Mesothelial cell of epicardium (in vitro differentiated cells): ENCODE data around the gene MORC2. TPM values are rescaled to one million over a fixed set of nuclear protein-coding genes. Genes with fewer than 3 reads are reported as not detected.

ENCODE experiments used
- DNase-seq, 2 experiments: peaks; one replicate each; pipeline ENCODE4 v3.0.0; 2021; ENCODE audit warnings: low spot score in 2 of 2; ENCODE audit not compliant: unreplicated experiment in 2 of 2
- H3K27ac Mint-ChIP-seq: 2 replicates; pipeline ENCODE4 v1.8.0; 2021; ENCODE audit warnings: mixed read lengths
- H3K27me3 Mint-ChIP-seq: 2 replicates; pipeline ENCODE4 v1.8.0; 2021; ENCODE audit warnings: low read depth, mixed read lengths
- H3K36me3 Mint-ChIP-seq: 2 replicates; pipeline ENCODE4 v1.8.0; 2021; ENCODE audit warnings: mixed read lengths
- H3K4me1 Mint-ChIP-seq: 2 replicates; pipeline ENCODE4 v1.8.0; 2021; ENCODE audit warnings: mixed read lengths
- H3K4me3 Mint-ChIP-seq: 2 replicates; pipeline ENCODE4 v1.8.0; 2021; ENCODE audit warnings: mild to moderate bottlenecking, moderate library complexity, mixed read lengths
- H3K9me3 Mint-ChIP-seq: 2 replicates; pipeline ENCODE4 v1.8.0; 2021; ENCODE audit warnings: mixed read lengths
- CTCF ChIP-seq: fragments of 200-600 bp; sonication (generic); IDR thresholded peaks from one replicate; pipeline ENCODE4 v1.5.0; 2021; ENCODE audit warnings: antibody characterized with exemption; ENCODE audit not compliant: unreplicated experiment
- total RNA-seq: library from RNA; stranded (reverse); gene quantifications from 3 replicates; pipeline ENCODE4 v1.2.1, GENCODE V29; 2021

Gene MORC2
- total RNA-seq, 1 donor from 2014 or later = 45.1 TPM

GRCh38 chr22:30879415-30879797 lies 89.2 kb downstream of the MORC2 start:
- TF ChIP-seq CTCF = no peak
- H3K9me3 Mint-ChIP-seq = no peaks in the 10 kb centered on the region
- peak overlapping the region; percentile 85 for H3K27ac Mint-ChIP-seq
- H3K36me3 Mint-ChIP-seq = no peaks in the 10 kb centered on the region
- peaks cover 51% of the 10 kb centered on the region for H3K4me1 Mint-ChIP-seq
- no peak for DNase-seq
- H3K27me3 Mint-ChIP-seq = no peaks in the 10 kb centered on the region
- H3K4me3 Mint-ChIP-seq = no peak overlapping the region

GRCh38 chr22:30878516-30879414 lies 89.8 kb downstream of the MORC2 start:
- H3K36me3 Mint-ChIP-seq = no peaks in the 10 kb centered on the region
- H3K27me3 Mint-ChIP-seq = no peaks in the 10 kb centered on the region
- peak in 1 of 2 experiments; percentile 53 for DNase-seq
- H3K4me1 Mint-ChIP-seq = peaks cover 51% of the 10 kb centered on the region
- H3K4me3 Mint-ChIP-seq = peak overlapping the region; percentile 12
- no peak for TF ChIP-seq CTCF
- H3K27ac Mint-ChIP-seq = peak overlapping the region; percentile 85
- no peaks in the 10 kb centered on the region for H3K9me3 Mint-ChIP-seq

- H3K9me3 Mint-ChIP-seq = no peaks in the 10 kb centered on the region
- H3K4me1 Mint-ChIP-seq = peaks cover 50% of the 10 kb centered on the region
- DNase-seq = no peak
- H3K4me3 Mint-ChIP-seq = no peak overlapping the region
- TF ChIP-seq CTCF = no peak
- no peaks in the 10 kb centered on the region for H3K27me3 Mint-ChIP-seq
- H3K27ac Mint-ChIP-seq = peak overlapping the region; percentile 85
- H3K36me3 Mint-ChIP-seq = no peaks in the 10 kb centered on the region
Observed at GRCh38 chr22:30877662-30878515, 90.7 kb downstream of the MORC2 start.

- H3K9me3 Mint-ChIP-seq = no peaks in the 10 kb centered on the region
- peak; percentile 27 to 55 for DNase-seq
Observed at GRCh38 chr22:30876915-30877553, 91.5 kb downstream of the MORC2 start.

More at GRCh38 chr22:30876915-30877553, 91.5 kb downstream of the MORC2 start:
- Mint-ChIP-seq H3K36me3 (no peaks in the 10 kb centered on the region), H3K27me3 (no peaks in the 10 kb centered on the region), H3K4me3 (no peak overlapping the region), H3K27ac (peak overlapping the region; percentile 32), H3K4me1 (peaks cover 43% of the 10 kb centered on the region)
- TF ChIP-seq CTCF = no peak
